Upper lobe of left lung (tissue), 4 donors: ENCODE data around the gene PUM2.

Experiments used
- EP300 ChIP-seq, 4 donors: sonication (generic); formaldehyde crosslinking; IDR thresholded peaks; one replicate each; pipeline ENCODE4 v1.5.1; 2017; ENCODE audit warnings: antibody characterized with exemption in 4 of 4, control low read depth in 2 of 4
- POLR2A ChIP-seq, 4 donors: fragments of 450-650 bp; IDR thresholded peaks; one replicate each; pipeline ENCODE4 v1.5.1; 2016 to 2017; ENCODE audit warnings: antibody characterized with exemption in 4 of 4, mild to moderate bottlenecking in 2 of 4
- POLR2AphosphoS5 ChIP-seq, 2 donors: sonication (generic); formaldehyde crosslinking; IDR thresholded peaks; one replicate each; pipeline ENCODE4 v1.5.1; 2017; ENCODE audit warnings: antibody characterized with exemption in 2 of 2
- TF ChIP-seq, protein P1 (sequence below), 6 experiments: fragments of 450-650 bp in 4 of 6; fragments of 200-600 bp in 2 of 6; sonication (generic) in 2 of 6; IDR thresholded peaks; one replicate each; pipeline ENCODE4 v1.5.1; 2016 to 2019; ENCODE audit warnings: antibody characterized with exemption in 6 of 6

DNA sequence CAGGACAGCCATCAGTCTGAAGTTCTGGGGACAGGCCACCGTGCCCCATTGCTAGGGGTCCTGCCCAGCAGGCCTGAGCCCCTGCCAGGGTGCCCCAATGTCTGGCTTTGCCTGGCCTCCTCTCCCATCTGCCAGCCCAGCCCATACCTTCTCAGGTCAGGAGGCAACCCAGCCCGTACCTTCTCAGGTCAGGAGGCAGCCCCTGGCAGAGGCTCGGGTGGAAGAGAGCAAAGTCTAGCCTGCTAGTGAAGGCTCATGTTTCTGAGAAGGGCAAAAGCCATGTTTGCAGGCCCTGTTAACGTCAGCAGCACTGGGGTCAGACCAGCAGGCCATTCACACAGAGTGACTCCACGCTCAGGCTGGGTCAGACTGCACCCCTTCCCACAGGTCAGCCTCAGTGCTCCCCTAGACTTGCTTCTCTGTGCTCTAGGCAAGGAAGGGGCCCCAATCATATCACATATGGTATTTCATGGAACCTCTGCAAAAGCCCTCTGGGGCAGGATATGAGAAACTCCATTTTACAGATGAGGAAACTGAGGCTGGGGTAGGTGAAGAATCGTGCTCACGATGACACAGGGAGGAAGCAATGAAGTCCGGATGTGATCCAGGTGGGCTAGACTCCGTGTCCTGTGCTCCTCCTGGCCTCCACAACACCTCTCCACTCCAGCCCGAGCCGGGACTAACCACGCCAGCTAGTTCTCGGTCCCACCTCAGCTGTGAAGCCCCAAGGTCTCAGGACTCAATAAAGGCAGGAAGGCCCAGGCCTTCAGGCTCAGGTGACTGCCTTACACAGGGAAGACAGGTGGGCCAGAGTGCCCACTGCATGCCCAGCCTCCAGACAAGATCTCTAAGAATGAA is 135.2 kb downstream of the PUM2 start:
- TF ChIP-seq, protein P1, sequence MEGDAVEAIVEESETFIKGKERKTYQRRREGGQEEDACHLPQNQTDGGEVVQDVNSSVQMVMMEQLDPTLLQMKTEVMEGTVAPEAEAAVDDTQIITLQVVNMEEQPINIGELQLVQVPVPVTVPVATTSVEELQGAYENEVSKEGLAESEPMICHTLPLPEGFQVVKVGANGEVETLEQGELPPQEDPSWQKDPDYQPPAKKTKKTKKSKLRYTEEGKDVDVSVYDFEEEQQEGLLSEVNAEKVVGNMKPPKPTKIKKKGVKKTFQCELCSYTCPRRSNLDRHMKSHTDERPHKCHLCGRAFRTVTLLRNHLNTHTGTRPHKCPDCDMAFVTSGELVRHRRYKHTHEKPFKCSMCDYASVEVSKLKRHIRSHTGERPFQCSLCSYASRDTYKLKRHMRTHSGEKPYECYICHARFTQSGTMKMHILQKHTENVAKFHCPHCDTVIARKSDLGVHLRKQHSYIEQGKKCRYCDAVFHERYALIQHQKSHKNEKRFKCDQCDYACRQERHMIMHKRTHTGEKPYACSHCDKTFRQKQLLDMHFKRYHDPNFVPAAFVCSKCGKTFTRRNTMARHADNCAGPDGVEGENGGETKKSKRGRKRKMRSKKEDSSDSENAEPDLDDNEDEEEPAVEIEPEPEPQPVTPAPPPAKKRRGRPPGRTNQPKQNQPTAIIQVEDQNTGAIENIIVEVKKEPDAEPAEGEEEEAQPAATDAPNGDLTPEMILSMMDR (IDR thresholded peaks at IDR 0.05): no peak
- no peak for TF ChIP-seq POLR2A (IDR thresholded peaks at IDR 0.05)
- TF ChIP-seq EP300 (IDR thresholded peaks at IDR 0.05): no peak
- no peak for TF ChIP-seq POLR2AphosphoS5 (IDR thresholded peaks at IDR 0.05)
